ENCODE data around the gene FAM168B.

The FAM168B gene

GRCh38 chr2:131042148-131042775, 51.0 kb downstream of the FAM168B start:
- H3K4me3 ChIP-seq (ENCODE audit: low read length): no peak overlapping the region
- H3K9ac ChIP-seq (ENCODE audit: low read depth, low read length): no peak overlapping the region
- H3K9me3 ChIP-seq (replicated peaks; ENCODE audit: low read length): no peaks in the 10 kb centered on the region
- H3K36me3 ChIP-seq (ENCODE audit: insufficient read depth, low read length): peaks cover 6% of the 10 kb centered on the region
- H3K27me3 ChIP-seq (ENCODE audit: control insufficient read depth, insufficient read depth, low read length): peaks cover 4% of the 10 kb centered on the region
- H3K4me1 ChIP-seq (ENCODE audit: control insufficient read depth, insufficient read depth, low read length): no peaks in the 10 kb centered on the region
- H3K4me2 ChIP-seq (ENCODE audit: low read length): no peak overlapping the region

GRCh38 chr2:131041402-131042147, 51.7 kb downstream of the FAM168B start:
- no peak overlapping the region for H3K4me3 ChIP-seq (ENCODE audit: low read length)
- H3K9me3 ChIP-seq (replicated peaks; ENCODE audit: low read length): no peaks in the 10 kb centered on the region
- no peaks in the 10 kb centered on the region for H3K4me1 ChIP-seq (ENCODE audit: control insufficient read depth, insufficient read depth, low read length)
- peaks cover 4% of the 10 kb centered on the region for H3K36me3 ChIP-seq (ENCODE audit: insufficient read depth, low read length)
- peaks cover 11% of the 10 kb centered on the region for H3K27me3 ChIP-seq (ENCODE audit: control insufficient read depth, insufficient read depth, low read length)
- H3K9ac ChIP-seq (ENCODE audit: low read depth, low read length): no peak overlapping the region
- no peak overlapping the region for H3K4me2 ChIP-seq (ENCODE audit: low read length)

GRCh38 chr2:131040661-131041401, 52.4 kb downstream of the FAM168B start:
- no peaks in the 10 kb centered on the region for H3K9me3 ChIP-seq (replicated peaks; ENCODE audit: low read length)
- no peak overlapping the region for H3K4me2 ChIP-seq (ENCODE audit: low read length)
- no peak overlapping the region for H3K4me3 ChIP-seq (ENCODE audit: low read length)
- H3K9ac ChIP-seq (ENCODE audit: low read depth, low read length): no peak overlapping the region
- H3K36me3 ChIP-seq (ENCODE audit: insufficient read depth, low read length): no peaks in the 10 kb centered on the region
- H3K27me3 ChIP-seq (ENCODE audit: control insufficient read depth, insufficient read depth, low read length): peaks cover 18% of the 10 kb centered on the region
- H3K4me1 ChIP-seq (ENCODE audit: control insufficient read depth, insufficient read depth, low read length): no peaks in the 10 kb centered on the region

- Histone ChIP-seq H3K4me2 (ENCODE audit: low read length) (no peak overlapping the region), H3K27me3 (ENCODE audit: control insufficient read depth, insufficient read depth, low read length) (peaks cover 20% of the 10 kb centered on the region), H3K36me3 (ENCODE audit: insufficient read depth, low read length) (no peaks in the 10 kb centered on the region), H3K9ac (ENCODE audit: low read depth, low read length) (no peak overlapping the region), H3K4me1 (ENCODE audit: control insufficient read depth, insufficient read depth, low read length) (no peaks in the 10 kb centered on the region), H3K9me3 (replicated peaks; ENCODE audit: low read length) (no peaks in the 10 kb centered on the region), H3K4me3 (ENCODE audit: low read length) (no peak overlapping the region)
Observed at GRCh38 chr2:131039908-131040660, 53.2 kb downstream of the FAM168B start.

GRCh38 chr2:131039535-131039907, 53.7 kb downstream of the FAM168B start:
- H3K9me3 ChIP-seq (replicated peaks; ENCODE audit: low read length): no peaks in the 10 kb centered on the region
- H3K4me1 ChIP-seq (ENCODE audit: control insufficient read depth, insufficient read depth, low read length): no peaks in the 10 kb centered on the region
- peaks cover 21% of the 10 kb centered on the region for H3K27me3 ChIP-seq (ENCODE audit: control insufficient read depth, insufficient read depth, low read length)
- H3K36me3 ChIP-seq (ENCODE audit: insufficient read depth, low read length): no peaks in the 10 kb centered on the region
- no peak overlapping the region for H3K4me2 ChIP-seq (ENCODE audit: low read length)
- no peak overlapping the region for H3K9ac ChIP-seq (ENCODE audit: low read depth, low read length)
- H3K4me3 ChIP-seq (ENCODE audit: low read length): no peak overlapping the region

- Histone ChIP-seq H3K9me3 (replicated peaks; ENCODE audit: low read length) (no peaks in the 10 kb centered on the region), H3K36me3 (ENCODE audit: insufficient read depth, low read length) (no peaks in the 10 kb centered on the region), H3K9ac (ENCODE audit: low read depth, low read length) (no peak overlapping the region), H3K4me1 (ENCODE audit: control insufficient read depth, insufficient read depth, low read length) (no peaks in the 10 kb centered on the region), H3K27me3 (ENCODE audit: control insufficient read depth, insufficient read depth, low read length) (peaks cover 25% of the 10 kb centered on the region), H3K4me2 (ENCODE audit: low read length) (no peak overlapping the region), H3K4me3 (ENCODE audit: low read length) (no peak overlapping the region)
Observed at GRCh38 chr2:131039101-131039440, 54.2 kb downstream of the FAM168B start.

- Histone ChIP-seq H3K9me3 (replicated peaks; ENCODE audit: low read length) (no peaks in the 10 kb centered on the region), H3K4me1 (ENCODE audit: control insufficient read depth, insufficient read depth, low read length) (no peaks in the 10 kb centered on the region), H3K4me3 (ENCODE audit: low read length) (no peak overlapping the region), H3K4me2 (ENCODE audit: low read length) (no peak overlapping the region), H3K36me3 (ENCODE audit: insufficient read depth, low read length) (no peaks in the 10 kb centered on the region), H3K9ac (ENCODE audit: low read depth, low read length) (no peak overlapping the region), H3K27me3 (ENCODE audit: control insufficient read depth, insufficient read depth, low read length) (peaks cover 31% of the 10 kb centered on the region)
Observed at GRCh38 chr2:131038258-131039100, 54.8 kb downstream of the FAM168B start.

GRCh38 chr2:131037398-131038257, 55.6 kb downstream of the FAM168B start:
- Histone ChIP-seq H3K4me2 (ENCODE audit: low read length) (no peak overlapping the region), H3K9ac (ENCODE audit: low read depth, low read length) (no peak overlapping the region), H3K36me3 (ENCODE audit: insufficient read depth, low read length) (no peaks in the 10 kb centered on the region), H3K9me3 (replicated peaks; ENCODE audit: low read length) (no peaks in the 10 kb centered on the region), H3K4me1 (ENCODE audit: control insufficient read depth, insufficient read depth, low read length) (no peaks in the 10 kb centered on the region), H3K27me3 (ENCODE audit: control insufficient read depth, insufficient read depth, low read length) (peaks cover 37% of the 10 kb centered on the region), H3K4me3 (ENCODE audit: low read length) (no peak overlapping the region)

GRCh38 chr2:131036696-131037397, 56.4 kb downstream of the FAM168B start:
- no peaks in the 10 kb centered on the region for H3K9me3 ChIP-seq (replicated peaks; ENCODE audit: low read length)
- no peak overlapping the region for H3K9ac ChIP-seq (ENCODE audit: low read depth, low read length)
- no peak overlapping the region for H3K4me2 ChIP-seq (ENCODE audit: low read length)
- H3K4me3 ChIP-seq (ENCODE audit: low read length): no peak overlapping the region
- no peaks in the 10 kb centered on the region for H3K36me3 ChIP-seq (ENCODE audit: insufficient read depth, low read length)
- peaks cover 44% of the 10 kb centered on the region for H3K27me3 ChIP-seq (ENCODE audit: control insufficient read depth, insufficient read depth, low read length)
- H3K4me1 ChIP-seq (ENCODE audit: control insufficient read depth, insufficient read depth, low read length): no peaks in the 10 kb centered on the region

GRCh38 chr2:131036269-131036668, 57.0 kb downstream of the FAM168B start:
- Histone ChIP-seq H3K4me1 (ENCODE audit: control insufficient read depth, insufficient read depth, low read length) (no peaks in the 10 kb centered on the region), H3K9me3 (replicated peaks; ENCODE audit: low read length) (no peaks in the 10 kb centered on the region), H3K36me3 (ENCODE audit: insufficient read depth, low read length) (no peaks in the 10 kb centered on the region), H3K9ac (ENCODE audit: low read depth, low read length) (no peak overlapping the region), H3K27me3 (ENCODE audit: control insufficient read depth, insufficient read depth, low read length) (peaks cover 45% of the 10 kb centered on the region), H3K4me2 (ENCODE audit: low read length) (no peak overlapping the region), H3K4me3 (ENCODE audit: low read length) (no peak overlapping the region)

Data from skeletal muscle satellite cell (primary cell).